Vagina (tissue), 2 donors: ENCODE data around the gene TRPV5.

ENCODE experiments used
- POLR2A ChIP-seq, 2 donors: fragments of 450-650 bp; IDR thresholded peaks; one replicate each; pipeline ENCODE4 v1.6.1; 2017; ENCODE audit warnings: antibody characterized with exemption in 2 of 2, mild to moderate bottlenecking in 2 of 2, moderate library complexity in 2 of 2
- TF ChIP-seq, protein P1 (sequence below), 3 experiments: fragments of 450-650 bp in 2 of 3; fragments of 200-600 bp in 1 of 3; sonication (generic) in 1 of 3; IDR thresholded peaks; one replicate each; pipeline ENCODE4 v1.5.1; 2017 to 2019; ENCODE audit warnings: antibody characterized with exemption in 3 of 3, mild to moderate bottlenecking in 2 of 3, moderate library complexity in 2 of 3

- TF ChIP-seq, protein P1, sequence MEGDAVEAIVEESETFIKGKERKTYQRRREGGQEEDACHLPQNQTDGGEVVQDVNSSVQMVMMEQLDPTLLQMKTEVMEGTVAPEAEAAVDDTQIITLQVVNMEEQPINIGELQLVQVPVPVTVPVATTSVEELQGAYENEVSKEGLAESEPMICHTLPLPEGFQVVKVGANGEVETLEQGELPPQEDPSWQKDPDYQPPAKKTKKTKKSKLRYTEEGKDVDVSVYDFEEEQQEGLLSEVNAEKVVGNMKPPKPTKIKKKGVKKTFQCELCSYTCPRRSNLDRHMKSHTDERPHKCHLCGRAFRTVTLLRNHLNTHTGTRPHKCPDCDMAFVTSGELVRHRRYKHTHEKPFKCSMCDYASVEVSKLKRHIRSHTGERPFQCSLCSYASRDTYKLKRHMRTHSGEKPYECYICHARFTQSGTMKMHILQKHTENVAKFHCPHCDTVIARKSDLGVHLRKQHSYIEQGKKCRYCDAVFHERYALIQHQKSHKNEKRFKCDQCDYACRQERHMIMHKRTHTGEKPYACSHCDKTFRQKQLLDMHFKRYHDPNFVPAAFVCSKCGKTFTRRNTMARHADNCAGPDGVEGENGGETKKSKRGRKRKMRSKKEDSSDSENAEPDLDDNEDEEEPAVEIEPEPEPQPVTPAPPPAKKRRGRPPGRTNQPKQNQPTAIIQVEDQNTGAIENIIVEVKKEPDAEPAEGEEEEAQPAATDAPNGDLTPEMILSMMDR (IDR thresholded peaks at IDR 0.05) = no peak
- TF ChIP-seq POLR2A (IDR thresholded peaks at IDR 0.05) = no peak
Measured at GRCh38 chr7:142919656-142920055, 13.9 kb downstream of the TRPV5 start.
